ENCODE data around the gene DCXR.

The DCXR gene

GRCh38 chr17:82014432-82014831 lies 23.1 kb downstream of the DCXR start:
- H3K79me2 ChIP-seq (ENCODE audit: control insufficient read depth, insufficient read depth, low read length, unreplicated experiment) = no peaks in the 10 kb centered on the region
- H3K27ac ChIP-seq (ENCODE audit: low read depth, low read length) = no peak overlapping the region
- H2AFZ ChIP-seq (ENCODE audit: low read length, unreplicated experiment) = no peak overlapping the region
- no peak overlapping the region for H3K4me3 ChIP-seq (ENCODE audit: low read depth, low read length)
- no peaks in the 10 kb centered on the region for H3K27me3 ChIP-seq (ENCODE audit: insufficient read depth, low read length)
- H3K36me3 ChIP-seq (ENCODE audit: insufficient read depth, low read length) = no peaks in the 10 kb centered on the region
- H3K4me1 ChIP-seq (ENCODE audit: control insufficient read depth, insufficient read depth, low read length, unreplicated experiment) = no peaks in the 10 kb centered on the region

- H3K79me2 ChIP-seq (ENCODE audit: control insufficient read depth, insufficient read depth, low read length, unreplicated experiment) = no peaks in the 10 kb centered on the region
- H2AFZ ChIP-seq (ENCODE audit: low read length, unreplicated experiment) = no peak overlapping the region
- H3K27me3 ChIP-seq (ENCODE audit: insufficient read depth, low read length) = no peaks in the 10 kb centered on the region
- no peak overlapping the region for H3K4me3 ChIP-seq (ENCODE audit: low read depth, low read length)
- H3K27ac ChIP-seq (ENCODE audit: low read depth, low read length) = no peak overlapping the region
- no peaks in the 10 kb centered on the region for H3K36me3 ChIP-seq (ENCODE audit: insufficient read depth, low read length)
- no peaks in the 10 kb centered on the region for H3K4me1 ChIP-seq (ENCODE audit: control insufficient read depth, insufficient read depth, low read length, unreplicated experiment)
Observed at GRCh38 chr17:82013772-82014321, 23.6 kb downstream of the DCXR start.

- Histone ChIP-seq H3K79me2 (ENCODE audit: control insufficient read depth, insufficient read depth, low read length, unreplicated experiment) (no peaks in the 10 kb centered on the region), H3K27me3 (ENCODE audit: insufficient read depth, low read length) (no peaks in the 10 kb centered on the region), H3K36me3 (ENCODE audit: insufficient read depth, low read length) (no peaks in the 10 kb centered on the region), H2AFZ (ENCODE audit: low read length, unreplicated experiment) (no peak overlapping the region), H3K4me3 (ENCODE audit: low read depth, low read length) (no peak overlapping the region), H3K27ac (ENCODE audit: low read depth, low read length) (no peak overlapping the region), H3K4me1 (ENCODE audit: control insufficient read depth, insufficient read depth, low read length, unreplicated experiment) (no peaks in the 10 kb centered on the region)
Observed at GRCh38 chr17:82013341-82013740, 24.2 kb downstream of the DCXR start.

- Histone ChIP-seq H3K4me3 (ENCODE audit: low read depth, low read length) (no peak overlapping the region), H3K79me2 (ENCODE audit: control insufficient read depth, insufficient read depth, low read length, unreplicated experiment) (no peaks in the 10 kb centered on the region), H3K27ac (ENCODE audit: low read depth, low read length) (no peak overlapping the region), H3K36me3 (ENCODE audit: insufficient read depth, low read length) (no peaks in the 10 kb centered on the region), H3K4me1 (ENCODE audit: control insufficient read depth, insufficient read depth, low read length, unreplicated experiment) (no peaks in the 10 kb centered on the region), H2AFZ (ENCODE audit: low read length, unreplicated experiment) (no peak overlapping the region), H3K27me3 (ENCODE audit: insufficient read depth, low read length) (no peaks in the 10 kb centered on the region)
Observed at GRCh38 chr17:82012640-82013295, 24.7 kb downstream of the DCXR start.

- Histone ChIP-seq H3K36me3 (ENCODE audit: insufficient read depth, low read length) (no peaks in the 10 kb centered on the region), H2AFZ (ENCODE audit: low read length, unreplicated experiment) (no peak overlapping the region), H3K27ac (ENCODE audit: low read depth, low read length) (no peak overlapping the region), H3K27me3 (ENCODE audit: insufficient read depth, low read length) (no peaks in the 10 kb centered on the region), H3K79me2 (ENCODE audit: control insufficient read depth, insufficient read depth, low read length, unreplicated experiment) (no peaks in the 10 kb centered on the region), H3K4me1 (ENCODE audit: control insufficient read depth, insufficient read depth, low read length, unreplicated experiment) (no peaks in the 10 kb centered on the region), H3K4me3 (ENCODE audit: low read depth, low read length) (no peak overlapping the region)
Observed at GRCh38 chr17:82012261-82012639, 25.2 kb downstream of the DCXR start.

GRCh38 chr17:82011617-82012187 lies 25.8 kb downstream of the DCXR start:
- Histone ChIP-seq H2AFZ (ENCODE audit: low read length, unreplicated experiment) (no peak overlapping the region), H3K4me3 (ENCODE audit: low read depth, low read length) (no peak overlapping the region), H3K27ac (ENCODE audit: low read depth, low read length) (no peak overlapping the region), H3K27me3 (ENCODE audit: insufficient read depth, low read length) (no peaks in the 10 kb centered on the region), H3K79me2 (ENCODE audit: control insufficient read depth, insufficient read depth, low read length, unreplicated experiment) (no peaks in the 10 kb centered on the region), H3K36me3 (ENCODE audit: insufficient read depth, low read length) (no peaks in the 10 kb centered on the region), H3K4me1 (ENCODE audit: control insufficient read depth, insufficient read depth, low read length, unreplicated experiment) (peaks cover 3% of the 10 kb centered on the region)

GRCh38 chr17:82010575-82011525 lies 26.6 kb downstream of the DCXR start:
- Histone ChIP-seq H2AFZ (ENCODE audit: low read length, unreplicated experiment) (no peak overlapping the region), H3K79me2 (ENCODE audit: control insufficient read depth, insufficient read depth, low read length, unreplicated experiment) (no peaks in the 10 kb centered on the region), H3K4me3 (ENCODE audit: low read depth, low read length) (no peak overlapping the region), H3K27me3 (ENCODE audit: insufficient read depth, low read length) (no peaks in the 10 kb centered on the region), H3K36me3 (ENCODE audit: insufficient read depth, low read length) (no peaks in the 10 kb centered on the region), H3K4me1 (ENCODE audit: control insufficient read depth, insufficient read depth, low read length, unreplicated experiment) (peaks cover 10% of the 10 kb centered on the region), H3K27ac (ENCODE audit: low read depth, low read length) (no peak overlapping the region)

- H3K4me3 ChIP-seq (ENCODE audit: low read depth, low read length) = no peak overlapping the region
- H3K79me2 ChIP-seq (ENCODE audit: control insufficient read depth, insufficient read depth, low read length, unreplicated experiment) = no peaks in the 10 kb centered on the region
- H3K27me3 ChIP-seq (ENCODE audit: insufficient read depth, low read length) = no peaks in the 10 kb centered on the region
- H3K36me3 ChIP-seq (ENCODE audit: insufficient read depth, low read length) = no peaks in the 10 kb centered on the region
- H3K4me1 ChIP-seq (ENCODE audit: control insufficient read depth, insufficient read depth, low read length, unreplicated experiment) = peaks cover 24% of the 10 kb centered on the region
- H3K27ac ChIP-seq (ENCODE audit: low read depth, low read length) = no peak overlapping the region
- H2AFZ ChIP-seq (ENCODE audit: low read length, unreplicated experiment) = no peak overlapping the region
Observed at GRCh38 chr17:82009413-82009812, 28.1 kb downstream of the DCXR start.

GRCh38 chr17:82008941-82009405 lies 28.5 kb downstream of the DCXR start:
- H2AFZ ChIP-seq (ENCODE audit: low read length, unreplicated experiment) = no peak overlapping the region
- no peaks in the 10 kb centered on the region for H3K79me2 ChIP-seq (ENCODE audit: control insufficient read depth, insufficient read depth, low read length, unreplicated experiment)
- no peaks in the 10 kb centered on the region for H3K27me3 ChIP-seq (ENCODE audit: insufficient read depth, low read length)
- H3K4me3 ChIP-seq (ENCODE audit: low read depth, low read length) = no peak overlapping the region
- H3K4me1 ChIP-seq (ENCODE audit: control insufficient read depth, insufficient read depth, low read length, unreplicated experiment) = peaks cover 28% of the 10 kb centered on the region
- no peaks in the 10 kb centered on the region for H3K36me3 ChIP-seq (ENCODE audit: insufficient read depth, low read length)
- no peak overlapping the region for H3K27ac ChIP-seq (ENCODE audit: low read depth, low read length)

GRCh38 chr17:82008258-82008940 lies 29.1 kb downstream of the DCXR start:
- Histone ChIP-seq H3K4me3 (ENCODE audit: low read depth, low read length) (no peak overlapping the region), H3K27ac (ENCODE audit: low read depth, low read length) (no peak overlapping the region), H3K27me3 (ENCODE audit: insufficient read depth, low read length) (no peaks in the 10 kb centered on the region), H2AFZ (ENCODE audit: low read length, unreplicated experiment) (no peak overlapping the region), H3K79me2 (ENCODE audit: control insufficient read depth, insufficient read depth, low read length, unreplicated experiment) (no peaks in the 10 kb centered on the region), H3K4me1 (ENCODE audit: control insufficient read depth, insufficient read depth, low read length, unreplicated experiment) (peaks cover 31% of the 10 kb centered on the region), H3K36me3 (ENCODE audit: insufficient read depth, low read length) (no peaks in the 10 kb centered on the region)
